ENCODE results near the gene PTGR3. TPM values are rescaled to one million over a fixed set of nuclear protein-coding genes. Genes with fewer than 3 reads are reported as not detected.
"Not testable (repeated sequence)": the region's sequence is repeated elsewhere in the genome, so short reads cannot be mapped to it uniquely, and the experiment has no call there.

The PTGR3 gene
- total and polyA plus RNA-seq, 8 donors, result 7.2 to 23.0 (median 18.1) TPM

- H3K27me3 ChIP-seq, result no peaks in the 10 kb centered on the region
- H3K36me3 ChIP-seq, result no peaks in the 10 kb centered on the region
- intact Hi-C loops (cut with DNase I), result no loop called here
- no peak for DNase-seq
- no peak overlapping the region for H3K27ac ChIP-seq
- 35 to 42% methylated on average over 3 of the region's 3 CpGs for WGBS, 2 donors
- no peak for ATAC-seq
- H3K4me3 ChIP-seq, result no peak overlapping the region
- peaks cover 17 to 22% (median 18%) of the 10 kb centered on the region in 3 donors for H3K4me1 ChIP-seq
- TF ChIP-seq CTCF (IDR thresholded peaks at IDR 0.05), result no peak
- H3K9me3 ChIP-seq, result no peaks in the 10 kb centered on the region
- FAIRE-seq, result no peak
These were observed 10.9 kb downstream of the PTGR3 start for GRCh38 chr18:75198036-75198435.

GRCh38 chr18:75192899-75193298 lies 16.0 kb downstream of the PTGR3 start:
- ATAC-seq (no peak), DNase-seq (no peak), FAIRE-seq (no peak)
- WGBS, 2 donors, result 67 to 69% methylated on average over 7 of the region's 7 CpGs
- intact Hi-C loops (cut with DNase I), result no loop called here
- Histone ChIP-seq H3K9me3 (no peaks in the 10 kb centered on the region), H3K27me3 (no peaks in the 10 kb centered on the region), H3K36me3 (no peaks in the 10 kb centered on the region), H3K4me3 (no peak overlapping the region), H3K4me1 (no peaks in the 10 kb centered on the region), H3K27ac (no peak overlapping the region)
- no peak for TF ChIP-seq CTCF (IDR thresholded peaks at IDR 0.05)

GRCh38 chr18:75189696-75190095 lies 19.2 kb downstream of the PTGR3 start:
- TF ChIP-seq CTCF (IDR thresholded peaks at IDR 0.05), result no peak
- no peak for ATAC-seq
- H3K27ac ChIP-seq, result no peak overlapping the region
- no peak for DNase-seq
- H3K9me3 ChIP-seq, result no peaks in the 10 kb centered on the region
- WGBS, 2 donors, result 95 to 96% methylated on average over 6 of the region's 6 CpGs
- no peak overlapping the region for H3K4me3 ChIP-seq
- H3K4me1 ChIP-seq, result no peaks in the 10 kb centered on the region
- H3K36me3 ChIP-seq, result no peaks in the 10 kb centered on the region
- FAIRE-seq, result no peak
- H3K27me3 ChIP-seq, result no peaks in the 10 kb centered on the region
- intact Hi-C loops (cut with DNase I), result no loop called here

- H3K4me3 ChIP-seq; intact Hi-C loops (cut with DNase I); DNase-seq; H3K4me1 ChIP-seq; H3K27ac ChIP-seq; ATAC-seq; H3K9me3 ChIP-seq; H3K27me3 ChIP-seq; H3K36me3 ChIP-seq; FAIRE-seq: not testable (repeated sequence)
- WGBS, 2 donors, result 91 to 94% methylated on average over 4 of the region's 4 CpGs
These were observed 21.2 kb downstream of the PTGR3 start for GRCh38 chr18:75187702-75188101.

- intact Hi-C loops (cut with DNase I), result no loop called here
- H3K27ac ChIP-seq, result no peak overlapping the region
- no peak for TF ChIP-seq CTCF (IDR thresholded peaks at IDR 0.05)
- H3K36me3 ChIP-seq, result no peaks in the 10 kb centered on the region
- FAIRE-seq, result no peak
- H3K4me1 ChIP-seq, result no peaks in the 10 kb centered on the region
- no peaks in the 10 kb centered on the region for H3K27me3 ChIP-seq
- no peak overlapping the region for H3K4me3 ChIP-seq
- DNase-seq, result no peak
- H3K9me3 ChIP-seq, result no peaks in the 10 kb centered on the region
- no peak for ATAC-seq
- WGBS, 2 donors, result 35% methylated on average over 3 of the region's 3 CpGs
These were observed 23.5 kb downstream of the PTGR3 start for GRCh38 chr18:75185460-75185859.

Data from pancreas (tissue), 10 donors.